Choroid plexus epithelial cell (primary cell): Measurements from ENCODE around the gene TRIP10.
"Not testable (repeated sequence)": the region's sequence is repeated elsewhere in the genome, so short reads cannot be mapped to it uniquely, and the experiment has no call there.

ENCODE experiments used
- DNase-seq: peaks from one replicate; pipeline ENCODE4 v3.0.0-alpha.2; 2010; ENCODE audit warnings: low read depth
- H3K4me3 ChIP-seq: 2 replicates; pipeline ENCODE4 v1.5.1; 2011; ENCODE audit warnings: low read depth, mild to moderate bottlenecking, control low read depth, low read length, moderate library complexity
- CTCF ChIP-seq: conservative IDR thresholded peaks from 2 replicates; pipeline ENCODE4 v1.5.1; 2011; ENCODE audit warnings: low read depth, mild to moderate bottlenecking, control low read depth, inconsistent platforms, low read length, moderate library complexity

TRIP10 gene

GRCh38 chr19:6743714-6744380 lies 4.4 kb downstream of the TRIP10 start:
- DNase-seq, result peak; percentile 52
- no peak overlapping the region for H3K4me3 ChIP-seq

GRCh38 chr19:6744381-6745301 lies 5.2 kb downstream of the TRIP10 start:
- H3K4me3 ChIP-seq, result peak overlapping the region; percentile 35

More at GRCh38 chr19:6743714-6744380, 4.4 kb downstream of the TRIP10 start:
- no peak for TF ChIP-seq CTCF

GRCh38 chr19:6745965-6746364 lies 6.5 kb downstream of the TRIP10 start:
- no peak for DNase-seq
- H3K4me3 ChIP-seq, result no peak overlapping the region
- no peak for TF ChIP-seq CTCF

More at GRCh38 chr19:6744381-6745301, 5.2 kb downstream of the TRIP10 start:
- TF ChIP-seq CTCF, result no peak
- peak; percentile 88 for DNase-seq

GRCh38 chr19:6748543-6748942 lies 9.1 kb downstream of the TRIP10 start:
- not testable (repeated sequence) for H3K4me3 ChIP-seq, DNase-seq

- no peak overlapping the region for H3K4me3 ChIP-seq
- no peak for DNase-seq
- no peak for TF ChIP-seq CTCF
Measured at GRCh38 chr19:6750062-6750461, 10.6 kb downstream of the TRIP10 start.

- no peak for DNase-seq
- no peak for TF ChIP-seq CTCF
- H3K4me3 ChIP-seq, result no peak overlapping the region
Measured at GRCh38 chr19:6751189-6751588, 11.7 kb downstream of the TRIP10 start.

- no peak for TF ChIP-seq CTCF
- peak overlapping the region; percentile 58 for H3K4me3 ChIP-seq
- DNase-seq, result no peak
Measured at GRCh38 chr19:6752256-6753177, 13.0 kb downstream of the TRIP10 start.
